ENCODE results near the gene FAM110C.

FAM110C gene

GRCh38 chr2:55587-56448 is 9.5 kb upstream of the FAM110C start:
- Mint-ChIP-seq H3K4me3 (no peak overlapping the region), H3K4me1 (no peaks in the 10 kb centered on the region), H3K27ac (no peak overlapping the region), H3K27me3 (peaks cover 2% of the 10 kb centered on the region), H3K9me3 (peaks cover 8% of the 10 kb centered on the region), H3K36me3 (peaks cover 2% of the 10 kb centered on the region)
- DNase-seq (ENCODE audit: low spot score in 2 of 2), result no peak
- no peak for ATAC-seq (ENCODE audit: low read depth)

GRCh38 chr2:51613-52012 is 5.3 kb upstream of the FAM110C start:
- no peak for ATAC-seq (ENCODE audit: low read depth)
- Mint-ChIP-seq H3K4me1 (peaks cover 3% of the 10 kb centered on the region), H3K36me3 (peaks cover 4% of the 10 kb centered on the region), H3K4me3 (no peak overlapping the region), H3K9me3 (peaks cover 5% of the 10 kb centered on the region), H3K27ac (no peak overlapping the region), H3K27me3 (peaks cover 21% of the 10 kb centered on the region)
- DNase-seq (ENCODE audit: low spot score in 2 of 2), result no peak

DNA sequence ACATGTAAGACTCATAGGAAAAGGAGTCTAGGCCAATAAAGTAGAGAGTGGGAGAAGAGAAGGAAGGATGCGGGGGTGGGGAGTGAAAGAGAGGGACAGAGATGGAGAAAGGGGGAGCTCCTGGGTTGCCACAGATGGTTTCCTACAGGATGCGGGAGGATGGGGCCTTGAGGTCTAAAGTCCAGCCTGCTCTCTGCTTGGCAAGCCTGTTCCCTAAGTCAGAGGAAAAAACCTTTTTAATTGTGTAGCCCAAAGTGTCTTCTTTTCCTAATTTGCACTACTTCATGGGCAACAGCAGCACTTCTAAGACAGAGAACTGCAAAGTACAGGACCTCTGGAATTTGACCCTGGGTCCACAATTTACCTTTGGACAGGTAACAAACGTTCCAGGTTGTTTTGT is 1.4 kb upstream of the FAM110C start:
- H3K9me3 Mint-ChIP-seq, result peaks cover 1% of the 10 kb centered on the region
- peaks cover 2% of the 10 kb centered on the region for H3K36me3 Mint-ChIP-seq
- ATAC-seq (ENCODE audit: low read depth), result no peak
- no peak overlapping the region for H3K27ac Mint-ChIP-seq
- peaks cover 22% of the 10 kb centered on the region for H3K27me3 Mint-ChIP-seq
- no peak for DNase-seq (ENCODE audit: low spot score in 2 of 2)
- H3K4me3 Mint-ChIP-seq, result no peak overlapping the region
- H3K4me1 Mint-ChIP-seq, result peaks cover 3% of the 10 kb centered on the region

GRCh38 chr2:47346-47725 is 1.0 kb upstream of the FAM110C start:
- Mint-ChIP-seq H3K27ac (no peak overlapping the region), H3K4me3 (no peak overlapping the region), H3K27me3 (peaks cover 22% of the 10 kb centered on the region), H3K36me3 (peaks cover 2% of the 10 kb centered on the region), H3K9me3 (peaks cover 1% of the 10 kb centered on the region), H3K4me1 (peaks cover 3% of the 10 kb centered on the region)
- ATAC-seq (ENCODE audit: low read depth) (no peak), DNase-seq (ENCODE audit: low spot score in 2 of 2) (no peak)

- ATAC-seq (ENCODE audit: low read depth), result no peak
- Mint-ChIP-seq H3K27ac (no peak overlapping the region), H3K36me3 (peaks cover 2% of the 10 kb centered on the region), H3K9me3 (peaks cover 1% of the 10 kb centered on the region), H3K27me3 (peaks cover 22% of the 10 kb centered on the region), H3K4me3 (no peak overlapping the region), H3K4me1 (peaks cover 3% of the 10 kb centered on the region)
- no peak for DNase-seq (ENCODE audit: low spot score in 2 of 2)
Observed at GRCh38 chr2:46131-46470, 204 bp downstream of the FAM110C start.

DNA sequence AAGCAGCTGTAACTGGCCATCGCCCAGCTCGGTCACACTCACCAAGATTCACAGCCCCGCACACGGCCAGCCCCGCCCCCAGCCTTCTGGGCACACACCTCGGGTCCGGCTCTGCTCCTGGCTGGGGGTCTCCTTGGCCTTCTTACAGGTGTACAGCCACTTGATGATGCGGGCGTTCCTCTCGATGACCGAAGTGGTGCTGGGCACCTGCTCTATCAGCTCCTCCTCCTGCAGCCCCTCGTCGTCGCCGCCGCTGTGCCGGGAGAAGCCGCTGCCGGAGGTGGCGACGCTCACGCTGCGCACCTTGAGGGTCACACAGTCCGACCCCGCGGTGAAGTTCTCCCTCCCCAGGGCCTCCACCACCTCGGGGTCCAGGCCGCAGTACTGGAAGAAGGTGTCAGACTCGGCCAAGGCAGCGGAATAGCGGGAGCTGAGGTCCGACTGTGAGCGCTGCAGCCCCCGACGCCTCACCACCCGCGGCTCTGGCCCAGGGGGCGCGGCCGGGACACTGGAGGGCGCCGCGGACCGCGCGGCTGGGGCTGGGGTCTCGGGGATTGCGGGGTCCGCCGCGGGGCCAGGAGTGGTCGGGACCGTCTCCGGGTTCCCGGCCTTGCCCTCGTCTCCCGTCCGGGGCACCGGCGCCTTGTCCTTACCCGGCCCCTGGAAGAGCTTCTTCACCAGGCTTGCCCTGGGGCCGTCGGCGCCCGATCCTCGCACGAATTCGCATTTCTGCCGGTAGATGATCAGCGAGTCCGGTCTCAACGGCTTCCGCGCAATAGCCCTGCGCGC is 769 bp downstream of the FAM110C start:
- Mint-ChIP-seq H3K36me3 (peaks cover 2% of the 10 kb centered on the region), H3K9me3 (peaks cover under 1% of the 10 kb centered on the region), H3K4me1 (peaks cover 3% of the 10 kb centered on the region), H3K4me3 (no peak overlapping the region), H3K27me3 (peaks cover 22% of the 10 kb centered on the region), H3K27ac (no peak overlapping the region)
- ATAC-seq (ENCODE audit: low read depth), result no peak
- DNase-seq (ENCODE audit: low spot score in 2 of 2), result no peak

DNA sequence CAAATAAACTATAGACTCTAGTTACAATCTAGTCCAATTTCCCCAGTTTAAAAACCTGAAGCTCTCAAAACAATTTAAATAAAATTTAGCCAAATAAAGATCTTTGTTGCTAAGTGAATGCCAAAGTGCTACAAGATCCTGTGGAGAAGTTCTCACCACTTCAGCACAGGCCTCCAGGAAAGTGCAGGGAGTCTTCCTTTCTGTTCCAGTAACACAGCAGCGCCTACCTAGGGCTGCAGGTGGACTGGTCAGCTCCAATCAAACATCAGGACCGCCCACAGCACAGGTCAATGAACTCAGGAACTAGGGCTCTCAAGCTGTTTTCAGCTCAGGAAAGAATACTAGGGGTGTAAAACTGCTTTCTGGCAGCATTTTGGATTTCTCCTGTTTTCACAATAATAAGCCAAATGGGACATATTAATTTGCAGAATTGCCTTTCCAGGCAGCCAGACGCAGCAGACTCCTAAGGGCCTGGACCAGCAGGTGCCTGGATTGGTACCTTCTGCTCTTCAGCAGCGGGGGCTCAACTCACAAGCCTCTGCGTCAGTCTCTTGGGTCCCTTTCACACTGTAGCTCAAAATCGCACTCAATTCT is 1.5 kb downstream of the FAM110C start:
- Mint-ChIP-seq H3K4me3 (no peak overlapping the region), H3K9me3 (no peaks in the 10 kb centered on the region), H3K4me1 (peaks cover 3% of the 10 kb centered on the region), H3K36me3 (peaks cover 2% of the 10 kb centered on the region), H3K27me3 (peaks cover 20% of the 10 kb centered on the region), H3K27ac (no peak overlapping the region)
- ATAC-seq (ENCODE audit: low read depth) (no peak), DNase-seq (ENCODE audit: low spot score in 2 of 2) (no peak)

- ATAC-seq (ENCODE audit: low read depth) (no peak), DNase-seq (ENCODE audit: low spot score in 2 of 2) (no peak)
- H3K27me3 Mint-ChIP-seq, result peaks cover 13% of the 10 kb centered on the region
- peaks cover 3% of the 10 kb centered on the region for H3K4me1 Mint-ChIP-seq
- H3K9me3 Mint-ChIP-seq, result no peaks in the 10 kb centered on the region
- no peak overlapping the region for H3K27ac Mint-ChIP-seq
- H3K36me3 Mint-ChIP-seq, result peaks cover 2% of the 10 kb centered on the region
- H3K4me3 Mint-ChIP-seq, result no peak overlapping the region
Observed at GRCh38 chr2:42788-43187, 3.5 kb downstream of the FAM110C start.

DNA sequence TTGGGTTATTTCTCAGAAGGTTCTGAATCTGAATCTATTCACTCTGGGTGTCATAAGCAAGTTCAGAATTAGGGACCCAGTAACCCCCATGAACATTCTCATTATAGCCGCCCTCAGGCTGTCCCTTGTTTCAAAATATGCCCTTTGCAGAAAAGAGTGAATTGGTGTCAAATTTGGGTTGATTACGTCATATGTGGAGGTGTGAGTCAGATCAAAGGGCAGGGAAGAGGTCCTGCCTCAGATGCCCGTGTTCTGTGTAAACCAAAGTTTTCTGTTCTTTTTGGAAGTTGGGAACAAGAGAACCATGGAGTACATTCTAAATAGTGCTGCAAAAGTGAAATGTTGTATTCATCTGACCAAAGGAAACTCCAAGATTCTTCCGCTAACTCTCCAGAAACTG is 5.8 kb downstream of the FAM110C start:
- Mint-ChIP-seq H3K27ac (no peak overlapping the region), H3K4me1 (no peaks in the 10 kb centered on the region), H3K9me3 (no peaks in the 10 kb centered on the region), H3K36me3 (no peaks in the 10 kb centered on the region), H3K27me3 (peaks cover 4% of the 10 kb centered on the region), H3K4me3 (no peak overlapping the region)
- DNase-seq (ENCODE audit: low spot score in 2 of 2), result no peak
- ATAC-seq (ENCODE audit: low read depth), result no peak

DNA sequence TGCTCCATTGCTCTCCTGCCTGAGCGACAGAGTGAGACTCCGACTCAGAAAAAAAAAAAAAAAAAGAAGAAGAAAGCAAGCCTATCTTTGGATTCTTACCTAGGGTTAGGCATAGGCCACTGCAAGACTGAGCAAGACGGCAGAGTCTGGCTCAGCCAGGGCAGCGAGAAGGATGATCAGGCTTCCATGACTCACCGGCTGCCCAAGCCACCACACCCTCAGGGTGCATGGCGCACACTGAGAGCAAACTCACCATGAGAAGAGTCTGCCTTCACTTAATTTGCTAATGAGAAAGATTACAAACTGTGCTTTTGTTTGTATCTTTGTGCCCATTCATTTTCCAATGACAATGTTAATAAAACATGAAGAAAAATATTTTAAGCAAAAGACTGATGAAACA is 8.2 kb downstream of the FAM110C start:
- no peaks in the 10 kb centered on the region for H3K9me3 Mint-ChIP-seq
- ATAC-seq (ENCODE audit: low read depth) (no peak), DNase-seq (ENCODE audit: low spot score in 2 of 2) (no peak)
- no peaks in the 10 kb centered on the region for H3K4me1 Mint-ChIP-seq
- H3K27ac Mint-ChIP-seq, result no peak overlapping the region
- no peaks in the 10 kb centered on the region for H3K27me3 Mint-ChIP-seq
- no peaks in the 10 kb centered on the region for H3K36me3 Mint-ChIP-seq
- no peak overlapping the region for H3K4me3 Mint-ChIP-seq

DNA sequence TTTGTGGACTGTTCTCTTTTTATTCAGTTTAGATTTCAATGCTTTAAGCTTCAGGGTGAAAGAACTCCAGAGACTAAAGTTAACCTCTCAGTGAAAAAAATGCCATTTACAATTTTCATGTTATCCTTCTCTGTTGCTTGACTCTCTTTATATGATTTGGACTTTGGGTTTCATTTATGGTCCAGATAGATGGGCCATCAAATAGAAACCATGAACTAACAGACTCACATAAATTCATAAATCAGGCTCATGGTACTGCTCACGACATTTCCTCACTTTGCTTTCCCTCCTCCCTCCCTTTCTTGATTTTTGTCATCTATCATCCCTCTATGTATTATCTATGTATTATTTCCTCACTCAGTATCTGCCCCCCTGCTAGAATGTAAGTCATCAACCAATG is 10.0 kb downstream of the FAM110C start:
- Mint-ChIP-seq H3K4me1 (no peaks in the 10 kb centered on the region), H3K27me3 (peaks cover 2% of the 10 kb centered on the region), H3K36me3 (no peaks in the 10 kb centered on the region), H3K4me3 (no peak overlapping the region), H3K9me3 (no peaks in the 10 kb centered on the region), H3K27ac (no peak overlapping the region)
- ATAC-seq (ENCODE audit: low read depth), result no peak
- no peak for DNase-seq (ENCODE audit: low spot score in 2 of 2)

DNA sequence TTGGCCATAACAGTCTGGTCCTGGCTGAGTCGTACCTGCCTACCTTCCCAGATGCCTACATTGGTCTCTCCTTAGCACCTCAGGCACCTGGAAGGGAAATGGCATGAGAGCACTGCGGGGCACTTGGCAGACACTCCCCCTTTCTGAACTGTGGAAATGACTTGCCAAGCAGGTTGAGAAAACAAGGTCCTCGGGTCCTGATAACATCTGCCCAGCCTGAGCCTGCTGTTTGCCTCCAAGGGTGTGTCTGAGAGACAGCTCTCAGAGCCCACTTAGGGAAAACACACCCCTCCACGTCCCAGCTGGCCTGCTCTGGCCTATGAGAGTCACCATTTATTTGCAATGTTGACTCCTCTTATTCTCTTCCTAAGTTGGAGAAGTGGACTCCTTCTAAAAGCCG is 10.5 kb downstream of the FAM110C start:
- Mint-ChIP-seq H3K9me3 (no peaks in the 10 kb centered on the region), H3K27me3 (peaks cover 2% of the 10 kb centered on the region), H3K4me3 (no peak overlapping the region), H3K4me1 (no peaks in the 10 kb centered on the region), H3K36me3 (no peaks in the 10 kb centered on the region), H3K27ac (no peak overlapping the region)
- ATAC-seq (ENCODE audit: low read depth) (no peak), DNase-seq (ENCODE audit: low spot score in 2 of 2) (no peak)

GRCh38 chr2:33620-34019 is 12.7 kb downstream of the FAM110C start:
- Mint-ChIP-seq H3K4me1 (no peaks in the 10 kb centered on the region), H3K27me3 (peaks cover 5% of the 10 kb centered on the region), H3K27ac (no peak overlapping the region), H3K36me3 (no peaks in the 10 kb centered on the region), H3K4me3 (no peak overlapping the region), H3K9me3 (no peaks in the 10 kb centered on the region)
- ATAC-seq (ENCODE audit: low read depth) (no peak), DNase-seq (ENCODE audit: low spot score in 2 of 2) (no peak)

- Mint-ChIP-seq H3K4me1 (peaks cover 2% of the 10 kb centered on the region), H3K9me3 (no peaks in the 10 kb centered on the region), H3K4me3 (no peak overlapping the region), H3K27me3 (peaks cover 8% of the 10 kb centered on the region), H3K27ac (no peak overlapping the region), H3K36me3 (no peaks in the 10 kb centered on the region)
- ATAC-seq (ENCODE audit: low read depth) (no peak), DNase-seq (ENCODE audit: low spot score in 2 of 2) (no peak)
Observed at GRCh38 chr2:32068-32467, 14.2 kb downstream of the FAM110C start.
